Astrocyte of the hippocampus (primary cell): ENCODE data around the gene NTM.

Experiments used
- DNase-seq: peaks from one replicate; pipeline ENCODE4 v3.0.0; 2011; ENCODE audit warnings: low read depth, low spot score

The NTM gene

GRCh38 chr11:131914361-131914774 lies 544.0 kb downstream of the NTM start:
- no peak for DNase-seq

- no peak for DNase-seq
Observed at GRCh38 chr11:131916638-131917037, 546.2 kb downstream of the NTM start.

GRCh38 chr11:131917634-131918384 lies 547.4 kb downstream of the NTM start:
- no peak for DNase-seq

- no peak for DNase-seq
Observed at GRCh38 chr11:131918663-131919062, 548.2 kb downstream of the NTM start.

- no peak for DNase-seq
Observed at GRCh38 chr11:131922220-131922619, 551.8 kb downstream of the NTM start.

- no peak for DNase-seq
Observed at GRCh38 chr11:131923309-131923708, 552.9 kb downstream of the NTM start.

GRCh38 chr11:131924001-131924400 lies 553.6 kb downstream of the NTM start:
- no peak for DNase-seq

- DNase-seq: peak; percentile 90
Observed at GRCh38 chr11:131924457-131925201, 554.2 kb downstream of the NTM start.

GRCh38 chr11:131925829-131926228 lies 555.4 kb downstream of the NTM start:
- DNase-seq: no peak

- no peak for DNase-seq
Observed at GRCh38 chr11:131928992-131929391, 558.6 kb downstream of the NTM start.

- DNase-seq: peak; percentile 11
Observed at GRCh38 chr11:131932584-131933325, 562.3 kb downstream of the NTM start.

GRCh38 chr11:131934006-131934405 lies 563.6 kb downstream of the NTM start:
- no peak for DNase-seq

GRCh38 chr11:131938351-131938751 lies 567.9 kb downstream of the NTM start:
- peak; percentile 18 for DNase-seq

GRCh38 chr11:131940126-131940525 lies 569.7 kb downstream of the NTM start:
- no peak for DNase-seq

GRCh38 chr11:131942878-131943277 lies 572.5 kb downstream of the NTM start:
- DNase-seq: no peak

GRCh38 chr11:131943295-131943694 lies 572.9 kb downstream of the NTM start:
- no peak for DNase-seq

- DNase-seq: no peak
Observed at GRCh38 chr11:131944736-131945135, 574.3 kb downstream of the NTM start.

GRCh38 chr11:131945706-131946105 lies 575.3 kb downstream of the NTM start:
- no peak for DNase-seq

- DNase-seq: no peak
Observed at GRCh38 chr11:131947511-131947910, 577.1 kb downstream of the NTM start.

GRCh38 chr11:131951121-131951520 lies 580.7 kb downstream of the NTM start:
- no peak for DNase-seq

- no peak for DNase-seq
Observed at GRCh38 chr11:131954146-131954545, 583.7 kb downstream of the NTM start.

- DNase-seq: no peak
Observed at GRCh38 chr11:131955904-131956303, 585.5 kb downstream of the NTM start.
